H9 (cell line): ENCODE results near the gene SPRED2. TPM values are rescaled to one million over a fixed set of nuclear protein-coding genes. Genes with fewer than 3 reads are reported as not detected.

Experiments
- DNase-seq: peaks from one replicate; pipeline ENCODE4 v3.0.0-alpha.2; 2017
- H2AFZ ChIP-seq: one replicate; pipeline ENCODE4 v1.6.1; 2013; ENCODE audit warnings: mild to moderate bottlenecking, low read length, control low read depth, moderate library complexity
- H2AK5ac ChIP-seq: 2 replicates; pipeline ENCODE4 v1.6.1; 2013; ENCODE audit warnings: low read length, control low read depth, mixed read lengths; ENCODE audit not compliant: insufficient read length
- H2BK120ac ChIP-seq: one replicate; pipeline ENCODE4 v1.6.1; 2013; ENCODE audit warnings: low read depth, mild to moderate bottlenecking, low read length, control low read depth, inconsistent platforms; ENCODE audit not compliant: poor library complexity, severe bottlenecking
- H2BK12ac ChIP-seq: 2 replicates; pipeline ENCODE4 v1.6.1; 2013; ENCODE audit warnings: low read length, control low read depth, mixed read lengths, low read depth; ENCODE audit not compliant: insufficient read length
- H2BK15ac ChIP-seq: 2 replicates; pipeline ENCODE4 v1.6.1; 2013; ENCODE audit warnings: low read depth, low read length, control low read depth
- H2BK20ac ChIP-seq: one replicate; pipeline ENCODE4 v1.6.1; 2013; ENCODE audit warnings: low read depth, mild to moderate bottlenecking, low read length, control low read depth, inconsistent platforms; ENCODE audit not compliant: poor library complexity, severe bottlenecking
- H2BK5ac ChIP-seq: 2 replicates; pipeline ENCODE4 v1.6.1; 2013; ENCODE audit warnings: low read length, control low read depth, mixed read lengths; ENCODE audit not compliant: insufficient read length
- H3K14ac ChIP-seq: 2 replicates; pipeline ENCODE4 v1.6.1; 2013; ENCODE audit warnings: low read length, control low read depth; ENCODE audit not compliant: insufficient read depth
- H3K18ac ChIP-seq: 2 replicates; pipeline ENCODE4 v1.6.1; 2013; ENCODE audit warnings: low read depth, mild to moderate bottlenecking, mixed read lengths, low read length, control low read depth; ENCODE audit not compliant: insufficient read length
- H3K23ac ChIP-seq: 2 replicates; pipeline ENCODE4 v1.6.1; 2013; ENCODE audit warnings: low read length, control low read depth, mixed read lengths, low read depth; ENCODE audit not compliant: insufficient read length
- H3K23me2 ChIP-seq: 2 replicates; pipeline ENCODE4 v1.6.1; 2013; ENCODE audit warnings: low read depth, mild to moderate bottlenecking, mixed read lengths, low read length, control low read depth; ENCODE audit not compliant: insufficient read length, poor library complexity, severe bottlenecking
- H3K27ac ChIP-seq: 2 replicates; pipeline ENCODE4 v1.5.1; 2013; ENCODE audit warnings: low read length, control low read depth, mixed read lengths, low read depth; ENCODE audit not compliant: insufficient read length
- H3K27me3 ChIP-seq: 2 replicates; pipeline ENCODE4 v1.6.1; 2013; ENCODE audit warnings: low read length, control low read depth, inconsistent platforms; ENCODE audit not compliant: insufficient read depth
- H3K4ac ChIP-seq: 2 replicates; pipeline ENCODE4 v1.6.1; 2013; ENCODE audit warnings: low read depth, mild to moderate bottlenecking, control low read depth, inconsistent platforms, low read length, moderate library complexity
- H3K4me1 ChIP-seq: 2 replicates; pipeline ENCODE4 v1.6.1; 2013; ENCODE audit warnings: low read length, control low read depth, inconsistent platforms; ENCODE audit not compliant: insufficient read depth
- H3K4me2 ChIP-seq: 2 replicates; pipeline ENCODE4 v1.6.1; 2013; ENCODE audit warnings: low read length, control low read depth, mixed read lengths; ENCODE audit not compliant: insufficient read length, insufficient read depth
- H3K56ac ChIP-seq: 2 replicates; pipeline ENCODE4 v1.6.1; 2013; ENCODE audit warnings: low read depth, mild to moderate bottlenecking, mixed read lengths, low read length, control low read depth; ENCODE audit not compliant: insufficient read length
- H3K79me1 ChIP-seq: 2 replicates; pipeline ENCODE4 v1.6.1; 2013; ENCODE audit warnings: low read depth, mild to moderate bottlenecking, moderate library complexity, low read length, control low read depth, inconsistent platforms; ENCODE audit not compliant: insufficient read depth, poor library complexity, severe bottlenecking
- H3K79me2 ChIP-seq: 2 replicates; pipeline ENCODE4 v1.6.1; 2013; ENCODE audit warnings: low read length, control low read depth, inconsistent platforms; ENCODE audit not compliant: insufficient read depth
- H3K9ac ChIP-seq: 2 replicates; pipeline ENCODE4 v1.6.1; 2013; ENCODE audit warnings: low read length, control low read depth, mixed read lengths; ENCODE audit not compliant: insufficient read length; ENCODE audit errors: extremely low read depth
- H3K9me3 ChIP-seq: one replicate; pipeline ENCODE4 v1.6.1; 2013; ENCODE audit warnings: low read depth, low read length, inconsistent platforms; ENCODE audit not compliant: control insufficient read depth
- H3T11ph ChIP-seq: one replicate; pipeline ENCODE4 v1.6.1; 2013; ENCODE audit warnings: mild to moderate bottlenecking, low read length, control low read depth, inconsistent platforms
- H4K20me1 ChIP-seq: one replicate; pipeline ENCODE4 v1.6.1; 2013; ENCODE audit not compliant: control insufficient read depth, insufficient read length, insufficient read depth
- H4K5ac ChIP-seq: 2 replicates; pipeline ENCODE4 v1.6.1; 2013; ENCODE audit warnings: low read depth, mild to moderate bottlenecking, mixed read lengths, low read length, control low read depth; ENCODE audit not compliant: insufficient read length
- H4K8ac ChIP-seq: replicated peaks from 2 replicates; pipeline ENCODE4 v1.6.1; 2013; ENCODE audit warnings: low read length, control low read depth, mixed read lengths, low read depth; ENCODE audit not compliant: insufficient read length
- H4K91ac ChIP-seq: 2 replicates; pipeline ENCODE4 v1.6.1; 2013; ENCODE audit warnings: low read depth, mild to moderate bottlenecking, moderate library complexity, mixed read lengths, low read length, control low read depth; ENCODE audit not compliant: insufficient read length
- H3K27ac Mint-ChIP-seq, 3 experiments: 2 replicates in 2 of 3; 3 replicates in 1 of 3; pipeline ENCODE4 v1.8.0; 2020 to 2021; ENCODE audit warnings: mixed read lengths in 3 of 3, mild to moderate bottlenecking in 1 of 3, moderate library complexity in 1 of 3
- H3K27me3 Mint-ChIP-seq: 2 replicates; pipeline ENCODE4 v1.8.0; 2021; ENCODE audit warnings: low read depth, mild to moderate bottlenecking, moderate library complexity, mixed read lengths
- H3K36me3 Mint-ChIP-seq, 3 experiments: 2 replicates in 2 of 3; 3 replicates in 1 of 3; pipeline ENCODE4 v1.8.0; 2020 to 2021; ENCODE audit warnings: low read depth in 3 of 3, mixed read lengths in 3 of 3; ENCODE audit not compliant: insufficient read depth in 1 of 3
- H3K4me1 Mint-ChIP-seq, 2 experiments: 2 replicates each; pipeline ENCODE4 v1.8.0; 2020; ENCODE audit warnings: mixed read lengths in 2 of 2
- H3K4me3 Mint-ChIP-seq, 2 experiments: 2 replicates in 1 of 2; 3 replicates in 1 of 2; pipeline ENCODE4 v1.8.0; 2020 to 2021; ENCODE audit warnings: mild to moderate bottlenecking in 2 of 2, mixed read lengths in 2 of 2, moderate library complexity in 1 of 2
- H3K9me3 Mint-ChIP-seq, 2 experiments: 2 replicates in 1 of 2; 3 replicates in 1 of 2; pipeline ENCODE4 v1.8.0; 2020; ENCODE audit warnings: mild to moderate bottlenecking in 2 of 2, mixed read lengths in 2 of 2, moderate library complexity in 1 of 2
- CTCF ChIP-seq: fragments of 200-600 bp; sonication (generic); conservative IDR thresholded peaks from 3 replicates; pipeline ENCODE4 v1.8.0; 2021; ENCODE audit warnings: antibody characterized with exemption, mild to moderate bottlenecking
- WGBS: extraction: QIAGEN DNeasy Blood & Tissue Kit; methylation state at CpG from one replicate; pipeline ENCODE4 v1.1.7; 2013; ENCODE audit warnings: missing lambda C conversion rate, low lambda C conversion rate, mixed read lengths; ENCODE audit not compliant: insufficient read length; ENCODE audit errors: extremely low coverage; 5-methylcytosine and 5-hydroxymethylcytosine counted together
- total RNA-seq: library from RNA; stranded (reverse); gene quantifications from 2 replicates; pipeline ENCODE4 v1.2.1, GENCODE V29; 2021

The SPRED2 gene
- total RNA-seq, 1 experiment from 2014 or later, result 23.5 TPM

- H3K18ac ChIP-seq, result no peak overlapping the region
- H4K5ac ChIP-seq, result no peak overlapping the region
- no peak overlapping the region for H2AK5ac ChIP-seq
- WGBS, result no CpG with 5 or more reads among the region's 9 CpGs
- H3K27me3 Mint-ChIP-seq, result no peaks in the 10 kb centered on the region; the same call in 1 of the 2 replicates
- no peak overlapping the region for H3K27ac ChIP-seq
- TF ChIP-seq CTCF, result no peak
- H3K79me1 ChIP-seq, result no peaks in the 10 kb centered on the region
- no peak overlapping the region for H3K23ac ChIP-seq
- H3K56ac ChIP-seq, result no peak overlapping the region
- H3K9me3 Mint-ChIP-seq, result peaks cover 2 to 10% of the 10 kb centered on the region in 2 experiments; a peak in 3 of 5 replicates
- H3K4me1 Mint-ChIP-seq, result no peaks in the 10 kb centered on the region
- no peak overlapping the region for H2BK20ac ChIP-seq
- H3K14ac ChIP-seq, result no peak overlapping the region
- H4K8ac ChIP-seq, result no peak overlapping the region
- H2AFZ ChIP-seq, result no peak overlapping the region
- no peak for DNase-seq
- no peak overlapping the region for H3K9ac ChIP-seq
- no peak overlapping the region for H2BK12ac ChIP-seq
- H2BK5ac ChIP-seq, result no peak overlapping the region
- H3K4me1 ChIP-seq, result no peaks in the 10 kb centered on the region; the same call in 1 of the 2 replicates
- no peak overlapping the region for H4K91ac ChIP-seq
- H3K4me2 ChIP-seq, result no peak overlapping the region
- H3K4ac ChIP-seq, result no peak overlapping the region
- H3K27ac Mint-ChIP-seq, result no peak overlapping the region
- H3K23me2 ChIP-seq, result no peaks in the 10 kb centered on the region
- H2BK120ac ChIP-seq, result no peak overlapping the region
- H3T11ph ChIP-seq, result no peak overlapping the region
- H3K27me3 ChIP-seq, result no peaks in the 10 kb centered on the region
- no peaks in the 10 kb centered on the region for H4K20me1 ChIP-seq
- no peak overlapping the region for H3K4me3 Mint-ChIP-seq
- peaks cover 5 to 8% (median 7%) of the 10 kb centered on the region in 3 experiments; a peak in 6 of 7 replicates for H3K36me3 Mint-ChIP-seq
- no peaks in the 10 kb centered on the region for H3K9me3 ChIP-seq
- no peak overlapping the region for H2BK15ac ChIP-seq
- H3K79me2 ChIP-seq, result no peaks in the 10 kb centered on the region
These were observed 91.3 kb downstream of the SPRED2 start for GRCh38 chr2:65340898-65341681.
